Measurements from ENCODE around the gene RETREG3. TPM values are rescaled to one million over a fixed set of nuclear protein-coding genes. Genes with fewer than 3 reads are reported as not detected.
A peak's percentile ranks its signal among the peaks of the same experiment; 100 is the strongest.

RETREG3 gene
- total and polyA plus RNA-seq, 2 of the 4 experiments (the other 2 are of a cell fraction), result 18.1 to 44.1 TPM

DNA sequence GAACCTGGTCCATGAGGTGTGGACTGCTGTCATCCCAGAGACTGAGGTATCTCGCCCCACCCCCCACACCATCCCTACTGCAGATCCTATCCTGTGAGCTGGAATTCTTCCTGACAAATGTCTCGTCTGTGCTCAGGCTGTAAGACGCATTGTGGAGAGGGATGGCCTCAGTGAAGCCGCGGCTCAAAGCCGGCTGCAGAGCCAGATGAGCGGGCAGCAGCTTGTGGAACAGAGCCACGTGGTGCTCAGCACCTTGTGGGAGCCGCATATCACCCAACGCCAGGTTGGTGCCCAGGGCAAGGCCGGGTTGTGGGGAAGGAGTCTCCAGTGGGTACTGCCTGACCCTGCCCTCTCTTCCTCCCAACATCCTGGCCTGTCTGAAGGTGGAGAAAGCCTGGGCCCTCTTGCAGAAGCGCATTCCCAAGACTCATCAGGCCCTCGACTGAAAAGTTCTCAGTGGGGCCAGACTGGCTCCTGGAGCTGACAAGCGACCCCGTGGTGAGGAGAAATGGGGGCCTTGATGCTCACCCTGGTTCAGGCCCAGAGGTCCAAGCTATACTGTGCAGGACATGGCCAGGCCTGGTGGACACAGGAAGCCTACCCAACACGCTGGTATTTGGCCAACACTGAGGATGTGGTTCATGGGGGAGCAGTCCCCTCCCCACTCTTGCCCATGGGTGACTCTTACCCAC is 43.5 kb downstream of the RETREG3 start:
- Histone ChIP-seq H3K14ac (replicated peaks; ENCODE audit: low read depth, low read length) (no peak overlapping the region), H3K18ac (ENCODE audit: low read depth, low read length) (no peak overlapping the region), H3K79me1 (ENCODE audit: low read depth in 1 of 2, low read length in 2 of 2) (peaks cover 44 to 85% of the 10 kb centered on the region in 2 experiments), H2AFZ (replicated peaks; ENCODE audit: low read length, poor library complexity) (no peak overlapping the region), H4K91ac (ENCODE audit: insufficient read depth, low read depth, low read length) (no peak overlapping the region), H2BK20ac (ENCODE audit: low read depth, low read length) (no peak overlapping the region), H3K9me3 (ENCODE audit: control insufficient read depth, insufficient read depth, low read length) (no peaks in the 10 kb centered on the region), H3K27ac (ENCODE audit: insufficient read depth, low read length) (no peak overlapping the region), H3K4ac (ENCODE audit: low read depth, low read length) (no peak overlapping the region), H3K9ac (ENCODE audit: low read depth, low read length) (no peak overlapping the region), H3K56ac (ENCODE audit: extremely low read depth, insufficient read depth, low read length) (no peak overlapping the region), H3K4me1 (ENCODE audit: control insufficient read depth, insufficient read depth, low read length) (peaks cover 19% of the 10 kb centered on the region), H2BK15ac (ENCODE audit: low read depth, low read length) (no peak overlapping the region), H3K4me3 (ENCODE audit: insufficient read depth, low read depth, low read length) (no peak overlapping the region), H2AK5ac (ENCODE audit: low read depth, low read length) (no peak overlapping the region), H4K20me1 (ENCODE audit: insufficient read depth, low read length) (peaks cover 8% of the 10 kb centered on the region; the same call in 1 of the 2 replicates), H3K9me1 (ENCODE audit: insufficient read depth, low read length) (peaks cover 21% of the 10 kb centered on the region), H3K36me3 (ENCODE audit: control insufficient read depth, insufficient read depth, low read length) (peaks cover 48% of the 10 kb centered on the region), H3K27me3 (ENCODE audit: control insufficient read depth, insufficient read depth, low read length) (no peaks in the 10 kb centered on the region), H3K23ac (ENCODE audit: low read depth, low read length) (no peak overlapping the region), H4K5ac (ENCODE audit: low read depth, low read length) (peak overlapping the region; percentile 87; the same call in 1 of the 2 replicates), H3K4me2 (ENCODE audit: low read depth, low read length) (no peak overlapping the region), H2BK5ac (ENCODE audit: low read depth, low read length, poor library complexity, severe bottlenecking) (no peak overlapping the region), H2AK9ac (replicated peaks; ENCODE audit: low read depth, low read length, poor library complexity) (no peak overlapping the region), H2BK120ac (ENCODE audit: low read depth, low read length) (no peak overlapping the region), H4K8ac (ENCODE audit: low read depth in 2 of 2, low read length in 2 of 2) (peak overlapping the region in 1 of 2 experiments; percentile 96; a peak in 1 of 4 replicates)
- intact Hi-C loops (cut with micrococcal nuclease) (no loop called here), dilution Hi-C loops (cut with HindIII; ENCODE audit: low sequenced_read_pairs, unreplicated experiment) (no loop called here), in situ Hi-C loops (cut with MboI; ENCODE audit: low sequenced_read_pairs) (no loop called here)
- no peak for DNase-seq
- no TSS peak for BruUV-seq (replicated peaks)
- TF ChIP-seq, protein P1, sequence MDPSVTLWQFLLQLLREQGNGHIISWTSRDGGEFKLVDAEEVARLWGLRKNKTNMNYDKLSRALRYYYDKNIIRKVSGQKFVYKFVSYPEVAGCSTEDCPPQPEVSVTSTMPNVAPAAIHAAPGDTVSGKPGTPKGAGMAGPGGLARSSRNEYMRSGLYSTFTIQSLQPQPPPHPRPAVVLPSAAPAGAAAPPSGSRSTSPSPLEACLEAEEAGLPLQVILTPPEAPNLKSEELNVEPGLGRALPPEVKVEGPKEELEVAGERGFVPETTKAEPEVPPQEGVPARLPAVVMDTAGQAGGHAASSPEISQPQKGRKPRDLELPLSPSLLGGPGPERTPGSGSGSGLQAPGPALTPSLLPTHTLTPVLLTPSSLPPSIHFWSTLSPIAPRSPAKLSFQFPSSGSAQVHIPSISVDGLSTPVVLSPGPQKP (IDR thresholded peaks at IDR 0.05; ENCODE audit: borderline replicate concordance, low read depth, low read length), result no peak
- TF ChIP-seq CHD1 (IDR thresholded peaks at IDR 0.05; ENCODE audit: low read depth, low read length) (no peak), CEBPB (IDR thresholded peaks at IDR 0.05; ENCODE audit: low read depth, low read length) (no peak), MAZ (IDR thresholded peaks at IDR 0.05; ENCODE audit: borderline replicate concordance, low read depth, low read length) (no peak), RAD21 (IDR thresholded peaks at IDR 0.05; ENCODE audit: low read length) (no peak), POLR2A (IDR thresholded peaks at IDR 0.05; ENCODE audit: low read depth, low read length) (no peak), MAFK (IDR thresholded peaks at IDR 0.05; ENCODE audit: low read depth, low read length) (no peak), NFE2L2 (IDR thresholded peaks at IDR 0.05; ENCODE audit: low read depth, low read length) (no peak), RCOR1 (IDR thresholded peaks at IDR 0.05; ENCODE audit: insufficient replicate concordance, low read length) (no peak), FOS (IDR thresholded peaks at IDR 0.05; ENCODE audit: low read depth, low read length) (no peak), SMC3 (IDR thresholded peaks at IDR 0.05; ENCODE audit: low read depth, low read length) (no peak), MXI1 (IDR thresholded peaks at IDR 0.05; ENCODE audit: borderline replicate concordance, low read depth, low read length) (no peak), BHLHE40 (IDR thresholded peaks at IDR 0.05; ENCODE audit: low read depth, low read length) (no peak), RFX5 (IDR thresholded peaks at IDR 0.05; ENCODE audit: low read depth, low read length) (no peak)
- TF ChIP-seq, protein P2, sequence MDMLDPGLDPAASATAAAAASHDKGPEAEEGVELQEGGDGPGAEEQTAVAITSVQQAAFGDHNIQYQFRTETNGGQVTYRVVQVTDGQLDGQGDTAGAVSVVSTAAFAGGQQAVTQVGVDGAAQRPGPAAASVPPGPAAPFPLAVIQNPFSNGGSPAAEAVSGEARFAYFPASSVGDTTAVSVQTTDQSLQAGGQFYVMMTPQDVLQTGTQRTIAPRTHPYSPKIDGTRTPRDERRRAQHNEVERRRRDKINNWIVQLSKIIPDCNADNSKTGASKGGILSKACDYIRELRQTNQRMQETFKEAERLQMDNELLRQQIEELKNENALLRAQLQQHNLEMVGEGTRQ (IDR thresholded peaks at IDR 0.05; ENCODE audit: low read depth, low read length), result no peak
- TF ChIP-seq, protein P3, sequence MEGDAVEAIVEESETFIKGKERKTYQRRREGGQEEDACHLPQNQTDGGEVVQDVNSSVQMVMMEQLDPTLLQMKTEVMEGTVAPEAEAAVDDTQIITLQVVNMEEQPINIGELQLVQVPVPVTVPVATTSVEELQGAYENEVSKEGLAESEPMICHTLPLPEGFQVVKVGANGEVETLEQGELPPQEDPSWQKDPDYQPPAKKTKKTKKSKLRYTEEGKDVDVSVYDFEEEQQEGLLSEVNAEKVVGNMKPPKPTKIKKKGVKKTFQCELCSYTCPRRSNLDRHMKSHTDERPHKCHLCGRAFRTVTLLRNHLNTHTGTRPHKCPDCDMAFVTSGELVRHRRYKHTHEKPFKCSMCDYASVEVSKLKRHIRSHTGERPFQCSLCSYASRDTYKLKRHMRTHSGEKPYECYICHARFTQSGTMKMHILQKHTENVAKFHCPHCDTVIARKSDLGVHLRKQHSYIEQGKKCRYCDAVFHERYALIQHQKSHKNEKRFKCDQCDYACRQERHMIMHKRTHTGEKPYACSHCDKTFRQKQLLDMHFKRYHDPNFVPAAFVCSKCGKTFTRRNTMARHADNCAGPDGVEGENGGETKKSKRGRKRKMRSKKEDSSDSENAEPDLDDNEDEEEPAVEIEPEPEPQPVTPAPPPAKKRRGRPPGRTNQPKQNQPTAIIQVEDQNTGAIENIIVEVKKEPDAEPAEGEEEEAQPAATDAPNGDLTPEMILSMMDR (conservative IDR thresholded peaks at IDR 0.05; ENCODE audit: low read depth, low read length), result no peak
- ATAC-seq (ENCODE audit: low read depth), result no peak
- ChIA-PET CTCF (no interaction called here), POLR2A (ENCODE audit: unreplicated experiment) (no interaction called here)
- WGBS, 2 experiments (ENCODE audit: extremely low coverage in 2 of 2, insufficient read length in 1 of 2), result 94% methylated on average over 7 of the region's 16 CpGs; no CpG with 5 or more reads in 1 of the 2 experiments

Data from IMR-90 (cell line).